NCI-H187 (cell line): Measurements from ENCODE around the gene EPB41L2.

Source experiments
- DNase-seq, 2 experiments: peaks; one replicate each; lab custom pipeline; 2025; lab: John Stamatoyannopoulos, UW

EPB41L2 gene

DNA sequence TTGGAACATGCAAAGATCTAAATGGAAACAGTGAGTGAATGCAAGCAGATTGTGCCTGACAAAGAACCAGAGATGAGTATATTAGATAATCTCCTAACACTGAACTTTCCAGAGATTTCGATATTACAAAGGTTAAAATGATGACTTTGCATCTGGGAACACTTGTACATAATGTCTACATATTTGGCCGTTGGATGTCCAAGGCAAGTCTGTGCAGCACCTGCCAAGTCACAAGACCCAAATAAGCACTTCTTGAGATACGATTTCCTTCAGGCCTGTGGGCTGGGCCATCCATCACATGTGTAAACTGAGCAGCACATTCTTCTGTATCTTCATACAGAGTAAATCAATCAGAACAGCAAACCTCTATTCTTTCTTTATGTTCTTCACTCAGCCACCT is 268.3 kb downstream of the EPB41L2 start:
- DNase-seq = no peak

DNA sequence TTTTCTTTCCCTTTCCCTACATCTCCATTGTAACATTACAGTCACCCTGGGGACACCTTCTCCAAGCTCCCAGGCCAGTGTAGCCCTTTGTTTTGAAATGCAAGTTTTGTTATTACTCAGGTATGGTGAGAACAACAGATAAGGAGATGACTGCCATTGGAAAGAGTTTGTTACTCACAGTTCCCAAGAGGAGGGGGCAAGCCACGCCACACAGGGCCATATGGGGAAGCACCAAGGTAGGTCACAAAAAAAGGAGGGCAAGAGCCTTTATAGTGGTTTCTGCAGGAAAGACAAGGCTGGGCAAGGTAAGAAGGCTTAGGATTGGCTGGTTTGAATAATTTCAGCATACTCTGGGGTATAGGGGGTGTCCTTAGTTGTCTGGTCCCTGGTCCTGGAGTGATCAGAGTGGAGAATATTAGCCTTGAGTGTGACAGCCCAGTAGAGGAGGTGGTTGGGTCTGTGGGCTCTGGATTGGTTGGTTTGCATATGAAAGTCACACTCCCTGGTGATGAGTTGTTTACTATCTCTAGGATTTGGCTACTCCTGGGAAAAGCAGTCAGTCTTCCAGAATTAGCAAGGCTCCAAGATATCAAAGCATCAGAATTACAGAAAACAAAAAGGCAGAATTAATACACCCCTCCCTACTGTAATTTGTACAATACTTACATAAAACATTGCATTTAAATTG is 268.9 kb downstream of the EPB41L2 start:
- DNase-seq = no peak
